Ureter (tissue), 1 donor: Measurements from ENCODE around the gene ITGB7. TPM values are rescaled to one million over a fixed set of nuclear protein-coding genes. Genes with fewer than 3 reads are reported as not detected.
A peak's percentile ranks its signal among the peaks of the same experiment; 100 is the strongest.
"Not testable (repeated sequence)": the region's sequence is repeated elsewhere in the genome, so short reads cannot be mapped to it uniquely, and the experiment has no call there.

Source experiments
- DNase-seq: peaks from one replicate; pipeline ENCODE4 v3.0.0-alpha.2; 2020; ENCODE audit warnings: low spot score
- total RNA-seq: library from RNA; stranded (reverse); gene quantifications from one replicate; pipeline ENCODE4 v1.2.4, GENCODE V29; 2023
- donor health status: DM: yes; HTN: yes; CAD: no.

ITGB7 gene
- total RNA-seq, 1 donor from 2014 or later, result 15.8 TPM

- no peak for DNase-seq
These were observed 11.7 kb upstream of the ITGB7 start for GRCh38 chr12:53218551-53219291.

- DNase-seq, result no peak
These were observed 10.9 kb upstream of the ITGB7 start for GRCh38 chr12:53217931-53218307.

- DNase-seq, result no peak
These were observed 10.2 kb upstream of the ITGB7 start for GRCh38 chr12:53217051-53217930.

- no peak for DNase-seq
These were observed 8.4 kb upstream of the ITGB7 start for GRCh38 chr12:53215497-53215896.

- DNase-seq, result no peak
These were observed 7.8 kb upstream of the ITGB7 start for GRCh38 chr12:53214687-53215455.

GRCh38 chr12:53214221-53214620, 7.2 kb upstream of the ITGB7 start:
- DNase-seq, result no peak

- DNase-seq, result peak; percentile 83
These were observed 6.3 kb upstream of the ITGB7 start for GRCh38 chr12:53213348-53213747.

- no peak for DNase-seq
These were observed 5.9 kb upstream of the ITGB7 start for GRCh38 chr12:53212931-53213330.

- DNase-seq, result no peak
These were observed 4.7 kb upstream of the ITGB7 start for GRCh38 chr12:53211476-53212381.

GRCh38 chr12:53210843-53211242, 3.8 kb upstream of the ITGB7 start:
- no peak for DNase-seq

- DNase-seq, result no peak
These were observed 1.9 kb upstream of the ITGB7 start for GRCh38 chr12:53208877-53209463.

GRCh38 chr12:53208435-53208834, 1.4 kb upstream of the ITGB7 start:
- DNase-seq, result no peak

GRCh38 chr12:53205747-53206419, 1.2 kb downstream of the ITGB7 start:
- DNase-seq, result no peak

- no peak for DNase-seq
These were observed 2.7 kb downstream of the ITGB7 start for GRCh38 chr12:53204351-53204750.

- not testable (repeated sequence) for DNase-seq
These were observed 4.7 kb downstream of the ITGB7 start for GRCh38 chr12:53202316-53202715.

GRCh38 chr12:53201639-53202038, 5.4 kb downstream of the ITGB7 start:
- no peak for DNase-seq

GRCh38 chr12:53201177-53201541, 5.9 kb downstream of the ITGB7 start:
- DNase-seq, result no peak

- no peak for DNase-seq
These were observed 6.4 kb downstream of the ITGB7 start for GRCh38 chr12:53200458-53201176.

- no peak for DNase-seq
These were observed 7.0 kb downstream of the ITGB7 start for GRCh38 chr12:53200107-53200457.

- DNase-seq, result no peak
These were observed 7.4 kb downstream of the ITGB7 start for GRCh38 chr12:53199700-53200099.
